Measurements from ENCODE around the gene CLASP1. TPM values are rescaled to one million over a fixed set of nuclear protein-coding genes. Genes with fewer than 3 reads are reported as not detected.

The CLASP1 gene
- total RNA-seq, 1 donor from 2014 or later, result 66.3 TPM

- ATAC-seq, result no peak
- DNase-seq (ENCODE audit: missing footprints), result no peak
- intact Hi-C loops (cut with DNase I), result loop anchor here (5.0 kb wide), 2 partner anchors 56 to 119 kb away; no protein-coding TSS in a partner anchor
Measured at GRCh38 chr2:121598087-121598486, 51.2 kb downstream of the CLASP1 start.

GRCh38 chr2:121596221-121597080 lies 52.8 kb downstream of the CLASP1 start:
- intact Hi-C loops (cut with DNase I), result loop anchor here (1.0 to 5.0 kb wide), 3 partner anchors 53 to 121 kb away; partner anchors contain the start of gene CLASP1
- DNase-seq (ENCODE audit: missing footprints) (peak; percentile 64), ATAC-seq (peak; percentile 78)

GRCh38 chr2:121595012-121595891 lies 54.0 kb downstream of the CLASP1 start:
- no peak for DNase-seq (ENCODE audit: missing footprints)
- intact Hi-C loops (cut with DNase I), result loop anchor here (5.0 kb wide), 2 partner anchors 53 to 122 kb away; no protein-coding TSS in a partner anchor
- ATAC-seq, result no peak

GRCh38 chr2:121591199-121591598 lies 58.1 kb downstream of the CLASP1 start:
- intact Hi-C loops (cut with DNase I), result no loop called here
- DNase-seq (ENCODE audit: missing footprints) (no peak), ATAC-seq (no peak)

DNA sequence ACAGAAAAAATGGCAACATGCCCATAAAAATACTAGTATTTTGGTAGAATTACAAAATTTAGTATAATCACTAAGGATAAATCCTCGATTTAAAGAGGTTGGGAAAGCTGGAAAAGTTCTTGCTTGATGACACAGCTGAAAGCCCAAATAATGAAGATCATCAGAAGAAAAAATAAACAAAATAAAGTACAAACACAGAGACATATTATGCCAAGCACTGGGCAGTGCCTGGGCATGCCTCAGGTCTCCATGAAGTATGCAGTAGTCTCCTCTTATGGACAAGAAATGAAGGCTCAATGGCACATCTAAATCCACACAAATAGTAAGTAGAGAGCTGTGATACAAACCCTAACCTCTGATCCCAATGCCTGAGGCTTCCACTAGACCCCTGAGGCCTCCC lies 60.9 kb downstream of the CLASP1 start:
- intact Hi-C loops (cut with DNase I), result no loop called here
- ATAC-seq (no peak), DNase-seq (ENCODE audit: missing footprints) (no peak)

GRCh38 chr2:121587131-121587530 lies 62.1 kb downstream of the CLASP1 start:
- no peak for DNase-seq (ENCODE audit: missing footprints)
- intact Hi-C loops (cut with DNase I), result no loop called here
- no peak for ATAC-seq

DNA sequence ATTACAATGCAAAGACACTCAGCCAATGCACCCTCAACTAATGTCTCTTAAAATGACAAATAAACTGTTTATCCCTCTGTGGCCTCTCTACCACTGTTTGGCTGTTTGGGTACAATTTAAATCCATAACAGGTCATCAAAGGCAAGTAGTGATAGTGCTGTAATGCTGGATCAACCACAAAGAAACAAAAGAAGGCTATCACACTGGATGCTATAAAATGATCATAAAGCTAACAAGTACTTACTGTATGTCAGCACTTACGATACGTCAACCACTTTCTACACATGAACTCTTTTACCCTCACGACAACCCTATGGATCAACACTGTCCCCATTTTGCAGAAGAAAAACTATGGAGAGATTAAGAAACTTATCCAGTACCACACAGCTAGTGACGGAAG lies 64.5 kb downstream of the CLASP1 start:
- DNase-seq (ENCODE audit: missing footprints) (no peak), ATAC-seq (no peak)
- intact Hi-C loops (cut with DNase I), result no loop called here

GRCh38 chr2:121583555-121583954 lies 65.7 kb downstream of the CLASP1 start:
- no peak for ATAC-seq
- intact Hi-C loops (cut with DNase I), result no loop called here
- DNase-seq (ENCODE audit: missing footprints), result no peak

DNA sequence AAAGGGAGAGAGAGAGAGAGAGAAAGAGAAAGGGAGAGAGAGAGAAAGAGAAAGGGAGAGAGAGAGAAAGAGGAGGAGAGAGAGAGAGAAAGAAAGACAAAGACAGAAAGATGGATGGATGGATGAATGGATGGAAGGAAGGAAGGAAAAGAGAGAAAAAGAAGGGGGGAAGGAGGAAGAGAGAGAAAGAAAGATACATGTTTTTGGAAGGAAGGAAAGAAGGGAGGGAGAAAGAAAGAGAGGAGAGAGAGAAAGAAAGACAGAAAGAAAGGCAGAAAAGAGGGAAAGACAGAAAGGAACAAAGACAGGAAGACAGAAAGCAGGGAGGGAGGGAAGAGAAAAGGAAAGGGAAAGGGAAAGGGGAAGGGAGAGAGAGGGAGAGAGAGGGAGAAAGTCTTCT lies 67.0 kb downstream of the CLASP1 start:
- DNase-seq (ENCODE audit: missing footprints) (no peak), ATAC-seq (no peak)
- intact Hi-C loops (cut with DNase I), result no loop called here

- DNase-seq (ENCODE audit: missing footprints) (no peak), ATAC-seq (no peak)
- intact Hi-C loops (cut with DNase I), result no loop called here
Measured at GRCh38 chr2:121579309-121579708, 70.0 kb downstream of the CLASP1 start.

DNA sequence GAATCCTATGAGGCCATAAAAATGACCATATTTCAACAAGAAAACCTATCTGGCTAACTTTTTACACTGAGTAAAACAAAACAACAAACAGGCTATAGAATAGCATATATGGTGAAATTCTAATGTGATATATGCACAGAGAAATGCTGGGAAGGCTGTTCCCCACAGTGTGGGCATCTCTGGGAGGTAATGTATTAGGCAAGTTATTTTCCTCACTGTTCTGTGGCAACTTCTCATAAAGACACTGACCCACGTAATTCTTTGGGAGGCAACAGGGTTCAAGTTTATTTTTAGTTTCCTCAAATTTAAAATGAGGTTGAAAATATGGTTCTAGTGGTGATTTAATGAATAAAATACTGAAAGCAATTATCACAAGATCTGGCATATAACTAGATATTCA lies 71.9 kb downstream of the CLASP1 start:
- ATAC-seq (no peak), DNase-seq (ENCODE audit: missing footprints) (no peak)
- intact Hi-C loops (cut with DNase I), result no loop called here

DNA sequence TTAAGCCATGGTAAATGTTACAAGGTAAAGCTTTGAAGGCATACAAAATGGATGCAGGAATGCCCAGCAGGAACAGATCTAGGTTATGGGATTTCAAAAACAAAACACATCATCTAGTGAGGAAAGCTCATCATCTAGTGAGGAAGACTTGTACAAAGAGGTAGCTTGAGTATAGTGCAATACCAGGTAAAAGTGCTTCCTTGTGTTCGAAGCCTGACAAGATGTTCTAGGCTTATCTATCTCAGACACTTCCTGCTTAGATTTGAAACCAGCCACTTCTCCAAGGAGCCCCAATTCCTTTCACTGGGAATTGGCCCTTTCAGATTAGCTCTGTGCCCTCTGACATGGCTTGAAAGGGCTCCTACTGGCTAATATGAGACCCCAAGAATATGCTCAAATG lies 73.0 kb downstream of the CLASP1 start:
- ATAC-seq, result no peak
- intact Hi-C loops (cut with DNase I), result no loop called here
- no peak for DNase-seq (ENCODE audit: missing footprints)

GRCh38 chr2:121575800-121576199 lies 73.5 kb downstream of the CLASP1 start:
- DNase-seq (ENCODE audit: missing footprints) (no peak), ATAC-seq (no peak)
- intact Hi-C loops (cut with DNase I), result no loop called here

DNA sequence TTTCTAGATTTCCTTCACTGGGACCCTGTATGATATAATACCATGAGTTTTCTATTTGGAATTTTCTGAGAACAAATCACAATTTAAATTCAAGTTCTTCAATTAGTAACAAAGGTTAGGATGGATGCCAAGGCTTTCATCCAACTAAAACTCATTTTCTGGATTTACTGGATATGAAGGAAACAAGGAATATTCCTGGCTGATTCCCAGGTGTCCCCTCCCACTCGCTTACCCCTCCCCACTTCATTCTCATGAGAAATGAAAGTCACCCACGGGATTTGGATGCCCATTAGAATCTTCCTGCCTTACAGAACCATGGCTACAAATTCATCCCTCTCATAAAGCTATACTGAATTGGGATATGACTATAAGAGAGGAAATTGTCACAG lies 78.6 kb downstream of the CLASP1 start:
- intact Hi-C loops (cut with DNase I), result no loop called here
- DNase-seq (ENCODE audit: missing footprints) (no peak), ATAC-seq (no peak)

DNA sequence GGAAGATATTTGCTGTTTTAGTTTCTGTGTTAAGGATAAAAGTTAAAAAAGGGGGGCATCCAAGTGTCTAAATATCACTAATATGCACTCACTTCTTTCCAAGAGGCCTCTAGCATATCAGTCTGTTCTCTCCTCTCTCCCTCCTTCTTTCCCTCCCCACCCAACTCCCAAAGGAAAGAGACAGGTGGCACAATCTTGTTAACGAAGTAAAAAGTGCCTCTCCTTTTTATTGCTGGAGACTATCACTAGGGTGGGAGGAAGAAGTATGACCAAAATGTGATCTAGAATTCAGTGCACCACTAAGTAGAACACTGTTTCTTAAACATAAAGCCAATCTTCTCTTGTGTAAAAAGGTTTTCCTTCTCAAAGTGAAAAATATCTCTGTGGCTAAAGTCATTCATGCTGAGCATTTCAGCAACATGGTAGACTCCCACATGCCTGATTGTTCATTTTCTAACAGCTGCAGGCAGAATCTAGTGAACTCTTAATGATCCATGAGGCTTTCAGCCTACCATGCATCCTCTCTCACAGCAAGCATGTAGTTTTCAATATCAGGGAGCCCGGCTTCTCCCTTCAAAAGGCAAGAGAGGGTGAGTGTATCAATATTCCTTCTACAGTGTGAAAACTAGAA lies 79.1 kb downstream of the CLASP1 start:
- DNase-seq (ENCODE audit: missing footprints) (no peak), ATAC-seq (no peak)
- intact Hi-C loops (cut with DNase I), result no loop called here

DNA sequence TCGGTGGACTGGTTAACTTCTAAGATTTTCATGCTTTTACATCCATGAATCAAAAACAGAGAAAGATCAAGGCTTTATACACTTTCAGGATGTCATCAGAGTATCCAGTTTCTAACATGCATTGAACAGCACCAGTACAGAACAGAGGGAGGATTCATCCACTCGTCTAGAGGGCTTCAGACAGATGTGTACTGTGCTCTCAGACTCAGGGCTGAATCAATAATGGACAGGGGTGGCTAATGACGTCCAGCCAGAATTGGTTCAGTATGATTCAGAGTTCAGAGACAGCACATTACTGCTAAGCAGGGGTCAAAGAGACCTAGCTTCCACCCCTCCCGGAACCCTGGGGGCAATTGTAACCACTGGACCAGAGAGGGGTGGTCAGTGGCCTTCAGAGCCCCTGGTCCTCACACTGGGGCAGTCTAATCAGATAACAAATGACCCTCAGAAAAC lies 81.3 kb downstream of the CLASP1 start:
- no peak for ATAC-seq

DNA sequence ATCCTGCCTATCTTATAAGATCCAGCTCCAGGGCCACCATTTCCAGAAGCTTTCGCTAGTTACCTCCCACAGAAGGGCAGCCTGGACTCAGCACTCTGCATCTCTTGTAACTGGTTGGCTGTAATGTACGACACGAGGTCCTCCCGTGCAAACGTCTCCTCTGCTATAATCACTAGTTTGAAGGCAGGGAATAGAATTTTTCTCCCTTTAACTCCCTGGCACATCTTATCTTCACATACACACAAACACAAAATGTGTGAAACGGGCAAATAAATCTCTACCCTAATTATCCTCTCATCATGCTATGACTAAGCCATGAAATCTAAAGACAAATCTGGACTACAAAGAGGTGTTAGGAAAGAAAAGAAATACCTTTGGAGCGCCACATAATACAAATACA lies 81.8 kb downstream of the CLASP1 start:
- intact Hi-C loops (cut with DNase I), result no loop called here
- no peak for DNase-seq (ENCODE audit: missing footprints)
- ATAC-seq, result no peak

More for the DNA sequence above, 81.3 kb downstream of the CLASP1 start:
- DNase-seq (ENCODE audit: missing footprints), result no peak
- intact Hi-C loops (cut with DNase I), result no loop called here

DNA sequence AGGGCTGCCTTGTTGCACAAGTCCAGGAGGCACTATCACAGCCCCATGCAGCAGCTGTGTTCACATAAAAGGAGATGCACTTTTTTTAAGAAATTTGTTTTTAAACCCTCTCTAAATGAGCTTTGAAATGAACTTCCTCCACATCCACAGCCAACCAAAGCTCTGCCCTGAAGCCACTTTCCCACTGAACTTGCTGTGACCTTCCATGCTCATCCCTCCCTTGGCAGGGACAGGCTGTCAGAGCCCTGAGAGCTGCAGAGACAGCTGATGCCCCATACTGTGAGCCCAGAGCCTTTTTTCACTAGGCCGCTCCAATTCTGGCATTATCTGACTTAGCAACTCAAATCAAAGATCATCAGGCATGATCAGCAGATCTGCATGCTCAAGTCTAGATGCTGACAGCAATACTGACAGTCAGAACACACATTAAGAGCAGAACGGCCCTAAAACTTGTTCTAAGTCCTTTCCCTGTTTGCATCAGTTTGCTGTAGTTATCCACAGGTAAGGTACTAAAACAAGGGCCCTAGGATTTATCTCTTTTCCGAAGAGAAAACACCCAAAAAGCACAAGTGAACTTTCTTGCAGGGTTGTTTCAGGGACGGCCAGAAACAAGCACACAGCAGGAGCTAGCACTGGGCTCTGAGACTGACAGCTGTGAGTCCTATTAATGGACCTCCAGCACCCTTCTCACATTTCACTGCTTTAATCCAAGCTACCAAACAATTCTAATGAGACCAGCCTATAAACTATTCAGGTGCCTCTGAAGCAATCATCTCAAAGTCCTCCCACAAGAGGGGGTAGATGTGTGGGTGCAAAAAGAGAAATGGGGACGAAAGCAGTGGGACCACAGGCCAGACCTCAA lies 83.6 kb downstream of the CLASP1 start:
- DNase-seq (ENCODE audit: missing footprints) (no peak), ATAC-seq (peak; percentile 84)
- intact Hi-C loops (cut with DNase I), result no loop called here

Measured in Right ventricle myocardium inferior (tissue), 1 donor.